GM21526 (cell line): Measurements from ENCODE around the gene ZBTB2.
A peak's percentile ranks its signal among the peaks of the same experiment; 100 is the strongest.

Experiments
- ATAC-seq: cut with Tn5 transposase; IDR thresholded peaks from one replicate; pipeline ENCODE4 v1.9.1; 2021; ENCODE audit warnings: moderate library complexity; ENCODE audit not compliant: unreplicated experiment, low FRiP score

Gene ZBTB2

GRCh38 chr6:151391471-151392413, at the start of gene ZBTB2:
Gene ZBTB2 (minus strand): TSS chr6:151391559. CDS start chr6:151373637, 17,922 bp downstream.
- ATAC-seq: peak; percentile 14

- no peak for ATAC-seq
Measured at GRCh38 chr6:151440930-151441329, 49.6 kb upstream of the ZBTB2 start.

- ATAC-seq: no peak
Measured at GRCh38 chr6:151440498-151440897, 49.1 kb upstream of the ZBTB2 start.

- ATAC-seq: no peak
Measured at GRCh38 chr6:151437401-151437800, 46.0 kb upstream of the ZBTB2 start.

GRCh38 chr6:151436802-151437201, 45.4 kb upstream of the ZBTB2 start:
- no peak for ATAC-seq

GRCh38 chr6:151436300-151436699, 44.9 kb upstream of the ZBTB2 start:
- no peak for ATAC-seq

GRCh38 chr6:151434369-151434768, 43.0 kb upstream of the ZBTB2 start:
- no peak for ATAC-seq

- no peak for ATAC-seq
Measured at GRCh38 chr6:151432651-151433050, 41.3 kb upstream of the ZBTB2 start.

- ATAC-seq: no peak
Measured at GRCh38 chr6:151431337-151431736, 40.0 kb upstream of the ZBTB2 start.

GRCh38 chr6:151430886-151431285, 39.5 kb upstream of the ZBTB2 start:
- ATAC-seq: no peak

- no peak for ATAC-seq
Measured at GRCh38 chr6:151428093-151428735, 36.9 kb upstream of the ZBTB2 start.

- ATAC-seq: no peak
Measured at GRCh38 chr6:151425561-151425960, 34.2 kb upstream of the ZBTB2 start.

- ATAC-seq: no peak
Measured at GRCh38 chr6:151422981-151423380, 31.6 kb upstream of the ZBTB2 start.

- no peak for ATAC-seq
Measured at GRCh38 chr6:151417477-151417876, 26.1 kb upstream of the ZBTB2 start.

GRCh38 chr6:151414641-151415260, 23.4 kb upstream of the ZBTB2 start:
- ATAC-seq: no peak

GRCh38 chr6:151413372-151414145, 22.2 kb upstream of the ZBTB2 start:
- no peak for ATAC-seq

GRCh38 chr6:151412909-151413308, 21.6 kb upstream of the ZBTB2 start:
- ATAC-seq: no peak

GRCh38 chr6:151409679-151410078, 18.3 kb upstream of the ZBTB2 start:
- no peak for ATAC-seq

GRCh38 chr6:151409260-151409659, 17.9 kb upstream of the ZBTB2 start:
- peak; percentile 52 for ATAC-seq

GRCh38 chr6:151408858-151409257, 17.5 kb upstream of the ZBTB2 start:
- no peak for ATAC-seq

- ATAC-seq: no peak
Measured at GRCh38 chr6:151403919-151404308, 12.6 kb upstream of the ZBTB2 start.
